Prostate gland (tissue), 2 donors: ENCODE results near the gene HSPG2. TPM values are rescaled to one million over a fixed set of nuclear protein-coding genes. Genes with fewer than 3 reads are reported as not detected.

Experiments
- DNase-seq: peaks from one replicate; pipeline ENCODE4 v3.0.0-alpha.2; 2019; ENCODE audit warnings: low spot score
- H3K27ac ChIP-seq, 2 donors: fragments of 200-600 bp; sonication (generic); 2 replicates each; pipeline ENCODE4 v1.5.1; 2017 to 2019
- H3K27me3 ChIP-seq: fragments of 200-600 bp; sonication (generic); replicated peaks from 2 replicates; pipeline ENCODE4 v1.5.1; 2019; ENCODE audit not compliant: insufficient read depth
- H3K36me3 ChIP-seq, 2 donors: fragments of 200-600 bp; sonication (generic); 1 replicate in 1 of 2; 2 replicates in 1 of 2; pipeline versions ENCODE4 v1.5.1 to v1.8.1; 2017 to 2019
- H3K4me1 ChIP-seq: fragments of 200-600 bp; sonication (generic); replicated peaks from 2 replicates; pipeline ENCODE4 v1.5.1; 2019
- H3K4me3 ChIP-seq, 2 donors: fragments of 200-600 bp; sonication (generic); 2 replicates each; pipeline ENCODE4 v1.5.1; 2017 to 2019
- H3K9me3 ChIP-seq: fragments of 200-600 bp; sonication (generic); 2 replicates; pipeline ENCODE4 v1.5.1; 2017
- POLR2A ChIP-seq: fragments of 450-650 bp; IDR thresholded peaks from one replicate; pipeline ENCODE4 v1.6.1; 2016; ENCODE audit warnings: antibody characterized with exemption, mild to moderate bottlenecking
- POLR2AphosphoS5 ChIP-seq: sonication (generic); formaldehyde crosslinking; IDR thresholded peaks from one replicate; pipeline ENCODE4 v1.6.1; 2017; ENCODE audit warnings: antibody characterized with exemption
- WGBS: methylation state at CpG from one replicate; pipeline ENCODE4 v1.1.5; 2018; 5-methylcytosine and 5-hydroxymethylcytosine counted together
- intact Hi-C: fragments of 100-400 bp; cut with DNase I; formaldehyde crosslinking; loops from one replicate; pipeline ENCODE4 v1.14.2; 2022
- total RNA-seq, 2 donors: library from RNA; depleted of rRNA; stranded (reverse); fragments of >200 nt; gene quantifications; one replicate each; pipeline ENCODE4 v1.1.0, GENCODE V29; 2016
- TF ChIP-seq, protein P1 (sequence below), 4 experiments: fragments of 200-600 bp in 2 of 4; fragments of 450-650 bp in 2 of 4; sonication (generic) in 2 of 4; IDR thresholded peaks; 1 replicate in 3 of 4; 2 replicates in 1 of 4; pipeline ENCODE4 v1.5.1; 2016 to 2019; ENCODE audit warnings: antibody characterized with exemption in 4 of 4, mild to moderate bottlenecking in 2 of 4, moderate library complexity in 2 of 4

HSPG2 gene
- total RNA-seq, 2 donors from 2014 or later = 135 to 257 TPM

DNA sequence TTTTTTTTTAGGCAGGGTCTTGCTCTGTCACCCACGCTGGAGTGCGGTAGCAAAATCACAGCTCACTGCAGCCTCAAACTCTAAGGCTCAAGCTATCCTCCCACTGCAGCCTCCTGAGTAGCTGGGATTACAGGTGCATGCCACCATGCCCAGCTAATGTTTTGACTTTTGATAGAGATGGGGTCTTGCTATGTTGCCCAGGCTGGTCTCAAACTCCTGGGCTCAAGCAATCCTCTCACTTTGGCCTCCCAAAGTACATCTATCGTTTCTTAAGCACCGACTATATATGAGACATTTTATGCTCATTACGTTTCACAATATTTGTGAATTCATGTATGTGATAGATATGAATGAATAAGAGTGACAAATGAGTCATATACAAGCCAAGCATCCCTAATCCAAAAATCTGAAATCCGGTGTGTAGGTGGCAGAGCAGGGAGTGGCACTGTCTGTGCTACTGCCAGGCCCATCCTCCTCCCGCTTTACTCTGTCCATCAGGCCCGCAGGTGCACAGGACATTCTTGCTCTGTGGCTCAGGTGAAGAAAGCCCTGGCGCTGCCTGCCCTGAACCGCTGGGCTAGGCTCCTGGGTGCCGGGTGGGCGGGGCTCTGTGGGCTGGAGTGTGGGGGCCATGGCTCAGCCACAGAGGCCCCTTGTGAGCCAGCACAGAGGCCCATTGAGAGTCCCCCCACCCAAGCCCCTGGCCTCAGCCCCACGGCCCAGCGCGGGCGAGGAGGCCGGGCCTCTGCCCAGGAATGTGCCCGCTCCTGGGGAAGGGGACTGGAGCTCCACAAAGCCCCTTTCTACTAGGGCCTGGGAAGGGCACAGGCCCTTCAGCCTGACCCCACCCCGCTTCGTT, 45.3 kb downstream of the HSPG2 start:
- Histone ChIP-seq H3K27ac (no peak overlapping the region), H3K9me3 (no peaks in the 10 kb centered on the region), H3K4me1 (peaks cover 8% of the 10 kb centered on the region), H3K36me3 (no peaks in the 10 kb centered on the region), H3K4me3 (no peak overlapping the region), H3K27me3 (no peaks in the 10 kb centered on the region)
- no peak for TF ChIP-seq POLR2AphosphoS5
- no peak for TF ChIP-seq POLR2A
- TF ChIP-seq, protein P1, sequence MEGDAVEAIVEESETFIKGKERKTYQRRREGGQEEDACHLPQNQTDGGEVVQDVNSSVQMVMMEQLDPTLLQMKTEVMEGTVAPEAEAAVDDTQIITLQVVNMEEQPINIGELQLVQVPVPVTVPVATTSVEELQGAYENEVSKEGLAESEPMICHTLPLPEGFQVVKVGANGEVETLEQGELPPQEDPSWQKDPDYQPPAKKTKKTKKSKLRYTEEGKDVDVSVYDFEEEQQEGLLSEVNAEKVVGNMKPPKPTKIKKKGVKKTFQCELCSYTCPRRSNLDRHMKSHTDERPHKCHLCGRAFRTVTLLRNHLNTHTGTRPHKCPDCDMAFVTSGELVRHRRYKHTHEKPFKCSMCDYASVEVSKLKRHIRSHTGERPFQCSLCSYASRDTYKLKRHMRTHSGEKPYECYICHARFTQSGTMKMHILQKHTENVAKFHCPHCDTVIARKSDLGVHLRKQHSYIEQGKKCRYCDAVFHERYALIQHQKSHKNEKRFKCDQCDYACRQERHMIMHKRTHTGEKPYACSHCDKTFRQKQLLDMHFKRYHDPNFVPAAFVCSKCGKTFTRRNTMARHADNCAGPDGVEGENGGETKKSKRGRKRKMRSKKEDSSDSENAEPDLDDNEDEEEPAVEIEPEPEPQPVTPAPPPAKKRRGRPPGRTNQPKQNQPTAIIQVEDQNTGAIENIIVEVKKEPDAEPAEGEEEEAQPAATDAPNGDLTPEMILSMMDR (IDR thresholded peaks at IDR 0.05) = no peak
- no peak for DNase-seq
- intact Hi-C loops = no loop called here
- WGBS = 87% methylated on average over 20 of the region's 20 CpGs

DNA sequence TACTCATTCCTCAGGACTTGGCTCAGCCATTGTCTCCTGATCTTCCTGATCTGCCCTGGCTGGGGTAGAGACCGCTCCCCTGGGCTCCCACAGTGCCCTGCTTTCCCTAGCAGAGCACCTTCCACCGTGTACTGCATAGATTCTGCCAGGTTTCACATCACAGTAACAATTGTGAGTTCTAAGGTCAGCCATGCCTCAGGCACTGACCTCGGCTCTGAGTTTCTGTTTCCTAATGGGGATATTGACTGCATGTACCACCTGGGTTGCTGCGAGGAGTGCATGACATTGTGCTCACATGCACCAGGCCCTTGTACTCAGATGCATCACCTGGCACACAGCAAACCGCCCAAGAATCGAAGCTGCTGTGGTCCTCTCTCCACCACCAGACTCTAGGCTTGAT, 46.0 kb downstream of the HSPG2 start:
- Histone ChIP-seq H3K9me3 (no peaks in the 10 kb centered on the region), H3K27ac (no peak overlapping the region), H3K36me3 (no peaks in the 10 kb centered on the region), H3K27me3 (no peaks in the 10 kb centered on the region), H3K4me1 (peaks cover 3% of the 10 kb centered on the region), H3K4me3 (no peak overlapping the region)
- WGBS = 83% methylated on average over 6 of the region's 6 CpGs
- intact Hi-C loops = no loop called here
- no peak for TF ChIP-seq POLR2AphosphoS5
- TF ChIP-seq, protein P1 (IDR thresholded peaks at IDR 0.05) = no peak
- no peak for TF ChIP-seq POLR2A
- no peak for DNase-seq

DNA sequence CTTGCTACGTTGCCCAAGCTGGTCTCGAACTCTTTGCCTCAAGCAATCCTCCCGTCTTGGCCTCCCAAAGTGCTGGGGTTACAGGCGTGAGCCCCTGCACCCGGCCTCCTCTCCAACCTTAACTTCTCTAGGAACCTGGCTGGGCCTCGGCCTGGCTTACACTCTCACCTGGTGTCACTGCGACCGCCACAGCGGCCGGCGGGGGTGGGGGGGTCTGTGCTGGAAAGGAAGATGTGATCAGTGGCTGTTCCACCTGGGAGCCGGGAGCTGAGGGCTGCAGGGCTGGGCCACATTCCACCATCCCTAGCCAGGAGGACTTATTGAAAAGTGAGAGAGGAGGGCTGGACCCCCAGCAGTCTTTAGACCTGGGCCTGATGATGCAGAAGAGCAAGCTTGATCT, 48.6 kb downstream of the HSPG2 start:
- Histone ChIP-seq H3K27ac (no peak overlapping the region), H3K4me3 (no peak overlapping the region), H3K4me1 (no peaks in the 10 kb centered on the region), H3K36me3 (peaks cover 4% of the 10 kb centered on the region in 2 donors), H3K27me3 (no peaks in the 10 kb centered on the region), H3K9me3 (no peaks in the 10 kb centered on the region)
- intact Hi-C loops = no loop called here
- no peak for TF ChIP-seq POLR2AphosphoS5
- TF ChIP-seq, protein P1 (IDR thresholded peaks at IDR 0.05) = no peak
- no peak for TF ChIP-seq POLR2A
- 89% methylated on average over 12 of the region's 12 CpGs for WGBS
- no peak for DNase-seq

DNA sequence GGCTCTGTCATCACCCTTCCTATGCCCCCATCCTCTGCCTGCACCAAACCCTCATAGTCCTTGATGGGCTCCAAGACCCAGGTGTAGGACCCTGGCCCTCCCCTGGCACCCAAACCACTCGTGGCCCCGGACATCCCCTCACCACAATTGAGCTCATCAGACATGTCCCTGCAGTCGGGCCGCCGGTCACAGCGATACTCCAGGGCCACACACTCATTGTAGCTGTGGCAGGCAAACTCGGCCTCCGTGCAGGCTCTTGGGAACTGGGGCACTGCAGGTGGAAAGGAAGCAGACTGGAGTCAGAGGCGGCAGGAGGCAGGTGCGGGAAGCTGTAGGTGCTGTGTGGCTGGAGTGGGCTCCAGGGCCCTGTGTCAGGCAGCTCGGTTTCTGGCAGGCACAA, 49.3 kb downstream of the HSPG2 start:
- no peak overlapping the region for H3K27ac ChIP-seq
- H3K36me3 ChIP-seq = peaks cover 4% of the 10 kb centered on the region in 2 donors
- TF ChIP-seq, protein P1 (IDR thresholded peaks at IDR 0.05) = no peak
- H3K9me3 ChIP-seq = no peaks in the 10 kb centered on the region
- no peak for DNase-seq
- intact Hi-C loops = no loop called here
- WGBS = 92% methylated on average over 11 of the region's 11 CpGs
- no peak overlapping the region for H3K4me3 ChIP-seq
- no peaks in the 10 kb centered on the region for H3K27me3 ChIP-seq
- no peaks in the 10 kb centered on the region for H3K4me1 ChIP-seq

DNA sequence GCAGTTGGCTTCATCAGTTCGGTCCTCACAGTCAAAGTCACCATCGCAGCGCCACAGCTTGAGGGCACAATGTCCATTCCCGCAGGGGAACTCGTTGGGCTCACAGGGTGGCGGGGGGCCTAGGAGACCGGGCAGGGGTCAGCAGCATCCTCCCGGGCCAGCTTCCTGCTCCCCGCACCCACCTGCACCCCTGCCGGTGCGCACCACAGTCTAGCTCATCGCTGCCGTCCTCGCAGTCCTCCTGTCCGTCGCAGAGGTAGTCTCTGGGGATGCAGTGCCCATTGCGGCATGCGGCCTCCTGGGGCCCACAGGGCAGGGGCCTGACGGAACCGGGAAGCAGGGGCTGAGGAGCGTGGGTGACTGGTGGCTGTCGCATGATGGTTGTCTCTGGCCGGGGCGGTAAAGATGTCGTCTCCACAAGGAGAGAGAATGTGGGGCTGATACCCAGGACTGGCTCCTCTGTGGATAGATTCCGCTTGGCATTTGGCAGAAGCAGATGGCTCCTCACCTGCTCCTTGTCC, 49.8 kb downstream of the HSPG2 start:
- WGBS = 84% methylated on average over 25 of the region's 26 CpGs
- intact Hi-C loops = no loop called here
- H3K9me3 ChIP-seq = no peaks in the 10 kb centered on the region
- H3K4me3 ChIP-seq = no peak overlapping the region
- no peaks in the 10 kb centered on the region for H3K27me3 ChIP-seq
- H3K36me3 ChIP-seq = peaks cover 4% of the 10 kb centered on the region in 2 donors
- no peaks in the 10 kb centered on the region for H3K4me1 ChIP-seq
- no peak overlapping the region for H3K27ac ChIP-seq
- TF ChIP-seq, protein P1 (IDR thresholded peaks at IDR 0.05) = no peak
- TF ChIP-seq POLR2A (no peak), POLR2AphosphoS5 (no peak)
- DNase-seq = no peak
